ENCODE results near the gene EMC9. TPM values are rescaled to one million over a fixed set of nuclear protein-coding genes. Genes with fewer than 3 reads are reported as not detected.
A peak's percentile ranks its signal among the peaks of the same experiment; 100 is the strongest.

EMC9 gene
- total RNA-seq, 4 donors from 2014 or later: 13.6 to 18.8 (median 16.3) TPM

GRCh38 chr14:24172261-24172860 is 31.0 kb upstream of the EMC9 start:
- no peaks in the 10 kb centered on the region for H3K36me3 ChIP-seq
- no peak overlapping the region for H3K27ac ChIP-seq
- peak overlapping the region in 1 of 4 donors; percentile 21 for H3K4me3 ChIP-seq
- peaks cover 4 to 5% of the 10 kb centered on the region in 2 donors for H3K4me1 ChIP-seq
- ATAC-seq (peak in 1 of 2 donors; percentile 17), DNase-seq (no peak)
- H3K9me3 ChIP-seq: no peaks in the 10 kb centered on the region
- intact Hi-C loops (cut with DNase I; ENCODE audit: low total_unique reads) (no loop called here), in situ Hi-C loops (cut with MboI; ENCODE audit: low sequenced_read_pairs in 4 of 4) (no loop called here)
- H3K27me3 ChIP-seq: peaks cover 9 to 21% (median 15%) of the 10 kb centered on the region in 3 donors
- TF ChIP-seq CTCF (IDR thresholded peaks at IDR 0.05 in 4 of 5, conservative IDR thresholded peaks at IDR 0.05 in 1 of 5) (no peak), POLR2A (IDR thresholded peaks at IDR 0.05) (no peak)

- Histone ChIP-seq H3K4me1 (peaks cover 4 to 5% of the 10 kb centered on the region in 2 donors), H3K36me3 (no peaks in the 10 kb centered on the region), H3K27me3 (peaks cover 9 to 21% (median 15%) of the 10 kb centered on the region in 3 donors), H3K9me3 (no peaks in the 10 kb centered on the region), H3K27ac (no peak within 1 kb of the TSS), H3K4me3 (peak within 1 kb of the TSS in 1 of 4 donors; percentile 21)
- ATAC-seq: peak in 1 of 2 donors; percentile 44
- no peak for TF ChIP-seq POLR2A (IDR thresholded peaks at IDR 0.05)
- no peak for TF ChIP-seq CTCF (IDR thresholded peaks at IDR 0.05 in 4 of 5, conservative IDR thresholded peaks at IDR 0.05 in 1 of 5)
- in situ Hi-C loops (cut with MboI; ENCODE audit: low sequenced_read_pairs in 4 of 4) (no loop called here), intact Hi-C loops (cut with DNase I; ENCODE audit: low total_unique reads) (no loop called here)
- DNase-seq: peak in 1 of 2 donors; percentile 32
Measured at GRCh38 chr14:24171422-24172260, 30.2 kb upstream of the EMC9 start, which contains the start of gene REC8. Gene REC8, plus strand, starts transcription at chr14:24172080. Its CDS starts 473 bp downstream, at chr14:24172553.

- H3K4me1 ChIP-seq: peaks cover 13% of the 10 kb centered on the region in 2 donors
- peaks cover 0 to 38% of the 10 kb centered on the region in 2 donors for H3K36me3 ChIP-seq
- H3K27me3 ChIP-seq: peaks cover 9 to 21% (median 14%) of the 10 kb centered on the region in 3 donors
- no peak for ATAC-seq
- intact Hi-C loops (cut with DNase I; ENCODE audit: low total_unique reads) (loop anchor here (10.0 kb wide), 1 partner anchor 127 kb away; the partner anchor contains the start of genes DHRS1 and NOP9), in situ Hi-C loops (cut with MboI; ENCODE audit: low sequenced_read_pairs in 4 of 4) (no loop called here)
- no peak for TF ChIP-seq CTCF (IDR thresholded peaks at IDR 0.05 in 4 of 5, conservative IDR thresholded peaks at IDR 0.05 in 1 of 5)
- no peak for TF ChIP-seq POLR2A (IDR thresholded peaks at IDR 0.05)
- H3K4me3 ChIP-seq: no peak overlapping the region
- no peak overlapping the region for H3K27ac ChIP-seq
- no peak for DNase-seq
- no peaks in the 10 kb centered on the region for H3K9me3 ChIP-seq
Measured at GRCh38 chr14:24167469-24168114, 26.2 kb upstream of the EMC9 start.

GRCh38 chr14:24165785-24166184 is 24.4 kb upstream of the EMC9 start:
- Histone ChIP-seq H3K9me3 (no peaks in the 10 kb centered on the region), H3K4me3 (no peak overlapping the region), H3K36me3 (peaks cover 0 to 41% of the 10 kb centered on the region in 2 donors), H3K27me3 (peaks cover 0 to 7% (median 2%) of the 10 kb centered on the region in 3 donors), H3K4me1 (peaks cover 23 to 26% of the 10 kb centered on the region in 2 donors), H3K27ac (no peak overlapping the region)
- ATAC-seq (no peak), DNase-seq (no peak)
- no peak for TF ChIP-seq POLR2A (IDR thresholded peaks at IDR 0.05)
- no peak for TF ChIP-seq CTCF (IDR thresholded peaks at IDR 0.05 in 4 of 5, conservative IDR thresholded peaks at IDR 0.05 in 1 of 5)
- intact Hi-C loops (cut with DNase I; ENCODE audit: low total_unique reads) (loop anchor here (10.0 kb wide), 1 partner anchor 129 kb away; the partner anchor contains the start of genes DHRS1 and NOP9), in situ Hi-C loops (cut with MboI; ENCODE audit: low sequenced_read_pairs in 4 of 4) (no loop called here)
